ENCODE data around the gene CD276. TPM values are rescaled to one million over a fixed set of nuclear protein-coding genes. Genes with fewer than 3 reads are reported as not detected.

The CD276 gene
- total and polyA plus RNA-seq, 2 experiments from 2014 or later, result 94.6 to 104 TPM

GRCh38 chr15:73648014-73648295 is 36.2 kb upstream of the CD276 start:
- Histone ChIP-seq H3K4me3 (no peak overlapping the region), H3K27me3 (replicated peaks; ENCODE audit: insufficient read depth) (no peaks in the 10 kb centered on the region), H3F3A (ENCODE audit: insufficient read depth) (peaks cover 19% of the 10 kb centered on the region), H2AFZ (no peak overlapping the region), H3K27ac (no peak overlapping the region), H3K79me2 (ENCODE audit: insufficient read depth) (no peaks in the 10 kb centered on the region), H3K4me2 (ENCODE audit: unreplicated experiment) (no peak overlapping the region), H3K9ac (no peak overlapping the region), H3K9me3 (ENCODE audit: low read depth) (no peaks in the 10 kb centered on the region), H3K4me1 (ENCODE audit: insufficient read depth) (peaks cover 15% of the 10 kb centered on the region; the same call in 1 of the 2 replicates), H3K9me2 (ENCODE audit: insufficient read depth) (no peaks in the 10 kb centered on the region), H3K36me3 (ENCODE audit: low read depth) (no peaks in the 10 kb centered on the region), H4K20me1 (ENCODE audit: insufficient read depth) (no peaks in the 10 kb centered on the region)
- no peak for DNase-seq
- WGBS, 2 experiments (ENCODE audit: low coverage in 1 of 2, low lambda C conversion rate in 2 of 2, missing lambda C conversion rate in 2 of 2), result 57 to 74% methylated on average over 2 of the region's 2 CpGs
- in situ Hi-C loops (cut with MboI), result no loop called here
- TF ChIP-seq EZH2 (IDR thresholded peaks at IDR 0.05; ENCODE audit: insufficient read depth, poor library complexity, severe bottlenecking) (no peak), EZH2phosphoT487 (IDR thresholded peaks at IDR 0.05; ENCODE audit: insufficient read depth, low read depth) (no peak)

DNA sequence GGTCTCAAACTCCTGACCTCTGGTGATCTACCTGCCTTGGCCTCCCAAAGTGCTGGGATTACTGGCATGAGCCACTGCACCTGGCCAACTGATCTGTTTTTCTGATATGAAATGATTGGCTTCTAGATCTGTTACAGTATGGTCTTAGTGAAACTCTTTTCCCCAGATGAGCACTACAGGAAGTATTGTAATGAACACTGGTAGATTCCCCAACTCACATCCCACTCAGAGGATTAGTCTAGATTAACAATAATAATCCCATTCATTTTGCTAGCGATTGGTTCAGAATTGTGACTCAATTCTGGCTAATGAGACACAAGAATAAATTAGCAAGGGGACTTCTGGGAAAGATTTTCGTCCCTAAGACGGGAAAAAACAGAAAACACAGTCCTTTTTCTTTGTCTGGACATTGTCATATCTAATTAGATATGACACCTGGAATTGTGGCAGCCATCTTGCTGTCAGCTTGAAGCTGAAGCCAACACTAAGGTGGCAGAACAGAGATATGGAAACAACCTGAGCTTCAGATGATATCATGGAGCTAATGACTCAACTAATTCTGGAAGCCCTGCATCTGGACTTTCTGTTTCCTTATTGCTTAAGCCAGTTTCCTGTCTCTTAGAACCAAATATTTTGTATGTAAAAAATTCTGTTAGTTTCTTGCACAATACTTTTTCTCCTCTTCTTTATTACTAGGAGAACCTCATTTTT is 33.6 kb upstream of the CD276 start:
- in situ Hi-C loops (cut with MboI), result no loop called here
- Histone ChIP-seq H3K36me3 (ENCODE audit: low read depth) (no peaks in the 10 kb centered on the region), H3K27me3 (replicated peaks; ENCODE audit: insufficient read depth) (no peaks in the 10 kb centered on the region), H3K9me3 (ENCODE audit: low read depth) (no peaks in the 10 kb centered on the region), H3K27ac (peak overlapping the region; percentile 42), H3K9ac (no peak overlapping the region), H3F3A (ENCODE audit: insufficient read depth) (peaks cover 19% of the 10 kb centered on the region), H3K4me3 (no peak overlapping the region), H3K4me2 (ENCODE audit: unreplicated experiment) (peak overlapping the region; percentile 28), H3K79me2 (ENCODE audit: insufficient read depth) (no peaks in the 10 kb centered on the region), H4K20me1 (ENCODE audit: insufficient read depth) (no peaks in the 10 kb centered on the region), H2AFZ (no peak overlapping the region), H3K4me1 (ENCODE audit: insufficient read depth) (peaks cover 15% of the 10 kb centered on the region; the same call in 1 of the 2 replicates), H3K9me2 (ENCODE audit: insufficient read depth) (no peaks in the 10 kb centered on the region)
- WGBS, 2 experiments (ENCODE audit: low coverage in 1 of 2, low lambda C conversion rate in 2 of 2, missing lambda C conversion rate in 2 of 2), result 39 to 41% methylated on average over 3 of the region's 3 CpGs
- DNase-seq, result peak; percentile 84
- no peak for TF ChIP-seq EZH2phosphoT487 (IDR thresholded peaks at IDR 0.05; ENCODE audit: insufficient read depth, low read depth)

DNA sequence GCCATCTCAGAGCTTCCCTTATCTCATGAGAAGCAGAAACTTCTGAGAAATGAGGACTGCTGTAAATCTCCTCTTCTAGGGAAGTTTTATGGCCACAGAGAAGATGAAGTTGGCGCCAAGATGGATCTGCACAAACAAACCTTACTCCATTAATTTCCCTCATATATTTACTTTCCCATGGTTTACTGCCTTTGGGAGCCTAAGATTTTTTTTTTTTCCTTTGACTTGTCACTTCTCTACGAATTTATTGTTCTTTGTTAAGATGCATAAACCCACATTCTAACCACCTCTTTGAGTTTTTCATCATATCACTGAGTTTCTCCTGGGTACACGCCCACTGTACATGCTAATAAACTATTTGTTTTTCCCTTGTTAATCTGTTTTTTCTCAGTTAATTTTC is 29.5 kb upstream of the CD276 start:
- Histone ChIP-seq H3K4me3 (no peak overlapping the region), H3K4me2 (ENCODE audit: unreplicated experiment) (no peak overlapping the region), H3K79me2 (ENCODE audit: insufficient read depth) (no peaks in the 10 kb centered on the region), H3K4me1 (ENCODE audit: insufficient read depth) (peaks cover 13% of the 10 kb centered on the region; the same call in 1 of the 2 replicates), H4K20me1 (ENCODE audit: insufficient read depth) (no peaks in the 10 kb centered on the region), H3K36me3 (ENCODE audit: low read depth) (no peaks in the 10 kb centered on the region), H3K27ac (no peak overlapping the region), H3K9me2 (ENCODE audit: insufficient read depth) (no peaks in the 10 kb centered on the region), H3K9ac (no peak overlapping the region), H3K9me3 (ENCODE audit: low read depth) (no peaks in the 10 kb centered on the region), H3F3A (ENCODE audit: insufficient read depth) (peaks cover 19% of the 10 kb centered on the region), H2AFZ (no peak overlapping the region), H3K27me3 (replicated peaks; ENCODE audit: insufficient read depth) (no peaks in the 10 kb centered on the region)
- TF ChIP-seq EZH2 (IDR thresholded peaks at IDR 0.05; ENCODE audit: insufficient read depth, poor library complexity, severe bottlenecking) (no peak), EZH2phosphoT487 (IDR thresholded peaks at IDR 0.05; ENCODE audit: insufficient read depth, low read depth) (no peak)
- in situ Hi-C loops (cut with MboI), result no loop called here
- DNase-seq, result no peak
- WGBS, 2 experiments (ENCODE audit: low coverage in 1 of 2, low lambda C conversion rate in 2 of 2, missing lambda C conversion rate in 2 of 2), result 63 to 67% methylated on average over 3 of the region's 3 CpGs

GRCh38 chr15:73655724-73656123 is 28.5 kb upstream of the CD276 start:
- Histone ChIP-seq H3K9me2 (ENCODE audit: insufficient read depth) (no peaks in the 10 kb centered on the region), H3F3A (ENCODE audit: insufficient read depth) (peaks cover 10% of the 10 kb centered on the region), H2AFZ (no peak overlapping the region), H3K36me3 (ENCODE audit: low read depth) (no peaks in the 10 kb centered on the region), H3K4me2 (ENCODE audit: unreplicated experiment) (no peak overlapping the region), H3K79me2 (ENCODE audit: insufficient read depth) (no peaks in the 10 kb centered on the region), H3K4me3 (no peak overlapping the region), H3K27me3 (replicated peaks; ENCODE audit: insufficient read depth) (no peaks in the 10 kb centered on the region), H3K9ac (no peak overlapping the region), H3K4me1 (ENCODE audit: insufficient read depth) (peaks cover 4% of the 10 kb centered on the region; the same call in 1 of the 2 replicates), H3K9me3 (ENCODE audit: low read depth) (no peaks in the 10 kb centered on the region), H3K27ac (no peak overlapping the region), H4K20me1 (ENCODE audit: insufficient read depth) (no peaks in the 10 kb centered on the region)
- in situ Hi-C loops (cut with MboI), result no loop called here
- no peak for DNase-seq
- TF ChIP-seq EZH2 (IDR thresholded peaks at IDR 0.05; ENCODE audit: insufficient read depth, poor library complexity, severe bottlenecking), result no peak
- no peak for TF ChIP-seq EZH2phosphoT487 (IDR thresholded peaks at IDR 0.05; ENCODE audit: insufficient read depth, low read depth)
- WGBS, 2 experiments (ENCODE audit: low coverage in 1 of 2, low lambda C conversion rate in 2 of 2, missing lambda C conversion rate in 2 of 2), result 56 to 60% methylated on average over 2 of the region's 2 CpGs
